H1 (cell line): Measurements from ENCODE around the gene PRKN. TPM values are rescaled to one million over a fixed set of nuclear protein-coding genes. Genes with fewer than 3 reads are reported as not detected.

Source experiments
- CTCF ChIA-PET: fragments of 300-600 bp; sonication (Branson Sonifier 250); formaldehyde crosslinking; loops from one replicate; lab custom pipeline; 2021; ENCODE audit not compliant: partially characterized antibody; lab: Charles Lee
- POLR2A ChIA-PET: fragments of 300-600 bp; sonication (Branson Sonifier 250); formaldehyde crosslinking; loops from one replicate; lab custom pipeline; 2021; ENCODE audit warnings: inconsistent platforms; ENCODE audit not compliant: partially characterized antibody; lab: Charles Lee
- DNase-seq, 2 experiments: peaks; one replicate each; pipeline versions ENCODE4 v3.0.0 to v3.0.0-alpha.2; 2010 to 2022; ENCODE audit warnings: low spot score in 2 of 2, low read depth in 1 of 2, mixed read lengths in 1 of 2
- FAIRE-seq: peaks from 2 replicates; lab custom pipeline; 2011; peaks lifted over from hg19 to GRCh38; lab: Jason Lieb, UNC
- H2AFZ ChIP-seq: 2 replicates; pipeline ENCODE4 v1.8.1; 2012; ENCODE audit warnings: low read length, inconsistent platforms
- H2AK5ac ChIP-seq: 2 replicates; pipeline ENCODE4 v1.6.1; 2013; ENCODE audit warnings: low read depth, low read length
- H2BK120ac ChIP-seq: replicated peaks from 2 replicates; pipeline ENCODE3; 2013; ENCODE audit warnings: low read depth, low read length, inconsistent platforms
- H2BK12ac ChIP-seq: 2 replicates; pipeline ENCODE4 v1.6.1; 2013; ENCODE audit warnings: low read depth, low read length
- H2BK15ac ChIP-seq: 2 replicates; pipeline ENCODE4 v1.6.1; 2013; ENCODE audit warnings: low read length
- H2BK20ac ChIP-seq: 2 replicates; pipeline ENCODE4 v1.6.1; 2013; ENCODE audit warnings: low read length
- H2BK5ac ChIP-seq: 2 replicates; pipeline ENCODE4 v1.6.1; 2013; ENCODE audit warnings: low read depth, low read length
- H3K14ac ChIP-seq: 2 replicates; pipeline ENCODE4 v1.6.1; 2013; ENCODE audit warnings: inconsistent platforms; ENCODE audit not compliant: insufficient read length
- H3K18ac ChIP-seq: 2 replicates; pipeline ENCODE4 v1.6.1; 2013; ENCODE audit warnings: low read length; ENCODE audit errors: extremely low read depth
- H3K23ac ChIP-seq: 2 replicates; pipeline ENCODE4 v1.6.1; 2013; ENCODE audit warnings: inconsistent platforms; ENCODE audit not compliant: insufficient read length
- H3K23me2 ChIP-seq: 2 replicates; pipeline ENCODE4 v1.6.1; 2013; ENCODE audit warnings: low read depth, low read length
- H3K27ac ChIP-seq: 2 replicates; pipeline ENCODE4 v1.6.1; 2011; ENCODE audit warnings: low read depth, low read length, inconsistent platforms
- H3K27me3 ChIP-seq, 4 experiments: replicated peaks in 1 of 4; 1 replicate in 1 of 4; 2 replicates in 3 of 4; pipeline versions ENCODE4 v1.6.1 to v1.8.1; 2011 to 2013; ENCODE audit warnings: low read length in 3 of 4, mild to moderate bottlenecking in 3 of 4, inconsistent platforms in 2 of 4, mixed read lengths in 2 of 4, moderate library complexity in 1 of 4; ENCODE audit not compliant: control insufficient read depth in 3 of 4, insufficient read depth in 3 of 4; ENCODE audit errors: extremely low read depth in 1 of 4
- H3K36me3 ChIP-seq, 4 experiments: 2 replicates each; pipeline versions ENCODE4 v1.6.1 to v1.8.1; 2011 to 2013; ENCODE audit warnings: mild to moderate bottlenecking in 4 of 4, low read length in 3 of 4, moderate library complexity in 2 of 4, control low read depth in 1 of 4, inconsistent platforms in 1 of 4; ENCODE audit not compliant: insufficient read depth in 4 of 4, control insufficient read depth in 2 of 4
- H3K4ac ChIP-seq: replicated peaks from 2 replicates; pipeline ENCODE3; 2013; ENCODE audit warnings: low read length, low read depth, mixed read lengths, inconsistent platforms; ENCODE audit not compliant: insufficient read length
- H3K4me1 ChIP-seq, 4 experiments: replicated peaks in 1 of 4; 1 replicate in 1 of 4; 2 replicates in 3 of 4; pipeline versions ENCODE4 v1.6.1 to v1.8.1; 2011 to 2013; ENCODE audit warnings: low read length in 3 of 4, inconsistent platforms in 2 of 4, mixed read lengths in 1 of 4; ENCODE audit not compliant: insufficient read depth in 4 of 4, control insufficient read depth in 3 of 4
- H3K4me2 ChIP-seq, 2 experiments: 2 replicates each; pipeline versions ENCODE4 v1.6.1 to v1.8.1; 2011 to 2013; ENCODE audit warnings: low read depth in 2 of 2, low read length in 2 of 2, control low read depth in 1 of 2, inconsistent platforms in 1 of 2, mild to moderate bottlenecking in 1 of 2; ENCODE audit not compliant: insufficient read depth in 1 of 2
- H3K4me3 ChIP-seq, 4 experiments: fragments of 200-600, 300-600 bp in 1 of 4; sonication (generic), shearing (Covaris generic), sonication (Bioruptor Twin) in 1 of 4; 2 replicates each; pipeline versions ENCODE4 v1.5.1 to v1.8.1; 2011 to 2016; ENCODE audit warnings: low read length in 4 of 4, low read depth in 3 of 4, control low read depth in 2 of 4, inconsistent platforms in 2 of 4, mild to moderate bottlenecking in 2 of 4, mixed read lengths in 1 of 4, moderate library complexity in 1 of 4; ENCODE audit not compliant: insufficient read depth in 2 of 4; ENCODE audit errors: extremely low read depth in 1 of 4
- H3K56ac ChIP-seq: replicated peaks from 2 replicates; pipeline ENCODE3; 2013; ENCODE audit warnings: low read depth, mild to moderate bottlenecking, mixed read lengths, low read length, inconsistent platforms; ENCODE audit not compliant: insufficient read length
- H3K79me1 ChIP-seq: 2 replicates; pipeline ENCODE4 v1.6.1; 2013; ENCODE audit warnings: low read depth, low read length, control low read depth
- H3K79me2 ChIP-seq, 2 experiments: 2 replicates each; pipeline versions ENCODE4 v1.6.1 to v1.8.1; 2012 to 2013; ENCODE audit warnings: low read length in 2 of 2, mild to moderate bottlenecking in 2 of 2, inconsistent platforms in 1 of 2; ENCODE audit not compliant: insufficient read depth in 2 of 2, control insufficient read depth in 1 of 2
- H3K9ac ChIP-seq, 4 experiments: replicated peaks in 1 of 4; 1 replicate in 1 of 4; 2 replicates in 3 of 4; pipeline versions ENCODE4 v1.6.1 to v1.8.1; 2011 to 2013; ENCODE audit warnings: low read depth in 3 of 4, low read length in 3 of 4, control low read depth in 2 of 4, mild to moderate bottlenecking in 2 of 4, moderate library complexity in 2 of 4, inconsistent platforms in 1 of 4; ENCODE audit errors: extremely low read depth in 1 of 4
- H3K9me3 ChIP-seq, 2 experiments: 2 replicates each; pipeline versions ENCODE4 v1.6.1 to v1.8.1; 2012 to 2013; ENCODE audit warnings: mild to moderate bottlenecking in 2 of 2, moderate library complexity in 2 of 2, control low read depth in 1 of 2, inconsistent platforms in 1 of 2, low read depth in 1 of 2, low read length in 1 of 2, mixed read lengths in 1 of 2; ENCODE audit not compliant: insufficient read depth in 2 of 2
- H4K20me1 ChIP-seq, 2 experiments: replicated peaks in 1 of 2; 2 replicates each; pipeline versions ENCODE3 to v1.8.1; 2011 to 2013; ENCODE audit warnings: inconsistent platforms in 2 of 2, low read length in 2 of 2, mild to moderate bottlenecking in 1 of 2; ENCODE audit not compliant: insufficient read depth in 2 of 2, control insufficient read depth in 1 of 2
- H4K5ac ChIP-seq: 2 replicates; pipeline ENCODE4 v1.6.1; 2013; ENCODE audit warnings: low read length, low read depth, mixed read lengths, inconsistent platforms; ENCODE audit not compliant: insufficient read length
- H4K8ac ChIP-seq: 2 replicates; pipeline ENCODE4 v1.8.0; 2013; ENCODE audit warnings: mild to moderate bottlenecking, moderate library complexity, low read length, inconsistent platforms; ENCODE audit not compliant: insufficient read depth; ENCODE audit errors: extremely low read depth
- H4K91ac ChIP-seq: replicated peaks from 2 replicates; pipeline ENCODE3; 2013; ENCODE audit warnings: low read length, mixed read lengths, inconsistent platforms; ENCODE audit not compliant: insufficient read length
- CBX5 ChIP-seq: fragments of 300-800, 300-1000 bp; sonication (generic); IDR thresholded peaks from 2 replicates; pipeline ENCODE4 v1.7.1; 2016; ENCODE audit warnings: antibody characterized with exemption, low read length, low read depth
- CEBPB ChIP-seq: IDR thresholded peaks from 2 replicates; pipeline ENCODE4 v1.6.1; 2012; ENCODE audit warnings: low read depth, low read length
- HDAC2 ChIP-seq, 2 experiments: fragments of 300-600 bp in 1 of 2; sonication (generic) in 1 of 2; IDR thresholded peaks; 2 replicates each; pipeline ENCODE4 v1.6.1; 2011 to 2012; ENCODE audit warnings: low read depth in 2 of 2, low read length in 2 of 2, mild to moderate bottlenecking in 2 of 2, moderate library complexity in 2 of 2, borderline replicate concordance in 1 of 2, inconsistent platforms in 1 of 2
- POLR2AphosphoS5 ChIP-seq: IDR thresholded peaks from 2 replicates; pipeline ENCODE4 v1.6.1; 2011; ENCODE audit warnings: low read depth, low read length
- RNF2 ChIP-seq: fragments of 200-900, 300-1000 bp; sonication (generic); IDR thresholded peaks from 2 replicates; pipeline ENCODE4 v1.7.1; 2016; ENCODE audit warnings: borderline replicate concordance, low read depth, mild to moderate bottlenecking, antibody characterized with exemption, low read length; ENCODE audit not compliant: poor library complexity, severe bottlenecking; ENCODE audit errors: missing control alignments
- SUZ12 ChIP-seq: fragments of 200-600 bp; sonication (generic); IDR thresholded peaks from 2 replicates; pipeline ENCODE4 v1.6.1; 2012; ENCODE audit warnings: mild to moderate bottlenecking, inconsistent platforms, low read length, moderate library complexity, mixed read lengths
- WGBS, 2 experiments: shearing (Covaris generic) in 1 of 2; methylation state at CpG; one replicate each; pipeline versions ENCODE4 v1.1.6 to v1.1.7; 2013 to 2015; ENCODE audit warnings: low lambda C conversion rate in 2 of 2, mixed read lengths in 2 of 2, inconsistent platforms in 1 of 2, low coverage in 1 of 2, missing lambda C conversion rate in 1 of 2; ENCODE audit not compliant: insufficient replicate concordance in 2 of 2, insufficient coverage in 1 of 2, insufficient read length in 1 of 2; ENCODE audit errors: extremely low coverage in 1 of 2, missing lambda C conversion rate in 1 of 2; 5-methylcytosine and 5-hydroxymethylcytosine counted together
- polyA plus RNA-seq, 7 experiments: library from polyadenylated mRNA; depleted of rRNA in 3 of 7; stranded (reverse) in 5 of 7; unstranded in 2 of 7; fragments of >200 nt in 5 of 7; fragments of 200-250 nt in 2 of 7; gene quantifications; 1 replicate in 5 of 7; 2 replicates in 1 of 7; 4 replicates in 1 of 7; pipeline versions ENCODE4 v1.2.1 to v1.2.3, GENCODE V29; 2011 to 2013; ENCODE audit warnings: missing spikeins in 2 of 7, mixed read lengths in 2 of 7
- total RNA-seq: library from RNA; stranded (reverse); fragmentation: NEBNext Ultra II Directional; extraction: Animal tissue kit (Norgen Biotek cat#: 25700); gene quantifications from 2 replicates; pipeline ENCODE4 v1.2.1, GENCODE V29; 2021

The PRKN gene
- total and polyA plus RNA-seq, 2 of the 8 experiments (the other 6 are each of a cell fraction or from before 2014, with no cell fraction given), result 0.13 to 0.29 TPM

- POLR2A ChIA-PET, result no interaction called here
- Histone ChIP-seq H3K36me3 (no peaks in the 10 kb centered on the region), H4K20me1 (no peaks in the 10 kb centered on the region), H2AK5ac (no peak overlapping the region), H3K23ac (no peak overlapping the region), H3K9me3 (no peaks in the 10 kb centered on the region), H3K18ac (no peak overlapping the region), H2BK12ac (no peak overlapping the region), H3K27ac (no peak overlapping the region), H3K4ac (no peak overlapping the region), H3K79me2 (no peaks in the 10 kb centered on the region), H3K23me2 (no peaks in the 10 kb centered on the region; the same call in 1 of the 2 replicates), H2BK20ac (no peak overlapping the region), H3K79me1 (no peaks in the 10 kb centered on the region), H4K8ac (no peak overlapping the region), H3K4me2 (no peak overlapping the region), H2BK5ac (no peak overlapping the region), H3K56ac (no peak overlapping the region), H2AFZ (no peak overlapping the region), H3K9ac (no peak overlapping the region), H4K5ac (no peak overlapping the region), H2BK15ac (no peak overlapping the region), H2BK120ac (no peak overlapping the region), H3K14ac (no peak overlapping the region), H3K27me3 (no peaks in the 10 kb centered on the region), H3K4me1 (no peaks in the 10 kb centered on the region; a peak in 1 of 7 replicates), H4K91ac (no peak overlapping the region), H3K4me3 (no peak overlapping the region)
- 97% methylated on average over 13 of the region's 13 CpGs; no CpG with 5 or more reads in 1 of the 2 experiments for WGBS, 2 experiments
- CTCF ChIA-PET, result interaction anchor here (0.7 to 4.7 kb wide), 19 partner anchors 10 to 622 kb away, joined by 3 to 113 read pairs (median 6); no protein-coding TSS in a partner anchor
- TF ChIP-seq HDAC2 (IDR thresholded peaks at IDR 0.05; ENCODE audit: borderline replicate concordance in 1 of 2, low read depth in 2 of 2, low read length in 2 of 2) (no peak), CEBPB (no peak), RNF2 (no peak), SUZ12 (no peak), CBX5 (no peak), POLR2AphosphoS5 (no peak)
- FAIRE-seq, result no peak
- no peak for DNase-seq
Observed at GRCh38 chr6:161354956-161355355, 1372.6 kb downstream of the PRKN start.
